H1 (cell line): ENCODE measurements around the gene WDFY4. TPM values are rescaled to one million over a fixed set of nuclear protein-coding genes. Genes with fewer than 3 reads are reported as not detected.

Experiments
- CTCF ChIA-PET: fragments of 300-600 bp; sonication (Branson Sonifier 250); formaldehyde crosslinking; loops from one replicate; lab custom pipeline; 2021; ENCODE audit not compliant: partially characterized antibody; lab: Charles Lee
- POLR2A ChIA-PET: fragments of 300-600 bp; sonication (Branson Sonifier 250); formaldehyde crosslinking; loops from one replicate; lab custom pipeline; 2021; ENCODE audit warnings: inconsistent platforms; ENCODE audit not compliant: partially characterized antibody; lab: Charles Lee
- DNase-seq, 2 experiments: peaks; one replicate each; pipeline versions ENCODE4 v3.0.0 to v3.0.0-alpha.2; 2010 to 2022; ENCODE audit warnings: low spot score in 2 of 2, low read depth in 1 of 2, mixed read lengths in 1 of 2
- FAIRE-seq: peaks from 2 replicates; lab custom pipeline; 2011; peaks lifted over from hg19 to GRCh38; lab: Jason Lieb, UNC
- H2AFZ ChIP-seq: 2 replicates; pipeline ENCODE4 v1.8.1; 2012; ENCODE audit warnings: low read length, inconsistent platforms
- H2AK5ac ChIP-seq: 2 replicates; pipeline ENCODE4 v1.6.1; 2013; ENCODE audit warnings: low read depth, low read length
- H2BK120ac ChIP-seq: replicated peaks from 2 replicates; pipeline ENCODE3; 2013; ENCODE audit warnings: low read depth, low read length, inconsistent platforms
- H2BK12ac ChIP-seq: 2 replicates; pipeline ENCODE4 v1.6.1; 2013; ENCODE audit warnings: low read depth, low read length
- H2BK15ac ChIP-seq: 2 replicates; pipeline ENCODE4 v1.6.1; 2013; ENCODE audit warnings: low read length
- H2BK20ac ChIP-seq: 2 replicates; pipeline ENCODE4 v1.6.1; 2013; ENCODE audit warnings: low read length
- H2BK5ac ChIP-seq: 2 replicates; pipeline ENCODE4 v1.6.1; 2013; ENCODE audit warnings: low read depth, low read length
- H3K14ac ChIP-seq: 2 replicates; pipeline ENCODE4 v1.6.1; 2013; ENCODE audit warnings: inconsistent platforms; ENCODE audit not compliant: insufficient read length
- H3K18ac ChIP-seq: 2 replicates; pipeline ENCODE4 v1.6.1; 2013; ENCODE audit warnings: low read length; ENCODE audit errors: extremely low read depth
- H3K23ac ChIP-seq: 2 replicates; pipeline ENCODE4 v1.6.1; 2013; ENCODE audit warnings: inconsistent platforms; ENCODE audit not compliant: insufficient read length
- H3K23me2 ChIP-seq: 2 replicates; pipeline ENCODE4 v1.6.1; 2013; ENCODE audit warnings: low read depth, low read length
- H3K27ac ChIP-seq: 2 replicates; pipeline ENCODE4 v1.6.1; 2011; ENCODE audit warnings: low read depth, low read length, inconsistent platforms
- H3K27me3 ChIP-seq, 4 experiments: replicated peaks in 1 of 4; 1 replicate in 1 of 4; 2 replicates in 3 of 4; pipeline versions ENCODE4 v1.6.1 to v1.8.1; 2011 to 2013; ENCODE audit warnings: low read length in 3 of 4, mild to moderate bottlenecking in 3 of 4, inconsistent platforms in 2 of 4, mixed read lengths in 2 of 4, moderate library complexity in 1 of 4; ENCODE audit not compliant: control insufficient read depth in 3 of 4, insufficient read depth in 3 of 4; ENCODE audit errors: extremely low read depth in 1 of 4
- H3K36me3 ChIP-seq, 4 experiments: 2 replicates each; pipeline versions ENCODE4 v1.6.1 to v1.8.1; 2011 to 2013; ENCODE audit warnings: mild to moderate bottlenecking in 4 of 4, low read length in 3 of 4, moderate library complexity in 2 of 4, control low read depth in 1 of 4, inconsistent platforms in 1 of 4; ENCODE audit not compliant: insufficient read depth in 4 of 4, control insufficient read depth in 2 of 4
- H3K4ac ChIP-seq: replicated peaks from 2 replicates; pipeline ENCODE3; 2013; ENCODE audit warnings: low read length, low read depth, mixed read lengths, inconsistent platforms; ENCODE audit not compliant: insufficient read length
- H3K4me1 ChIP-seq, 4 experiments: replicated peaks in 1 of 4; 1 replicate in 1 of 4; 2 replicates in 3 of 4; pipeline versions ENCODE4 v1.6.1 to v1.8.1; 2011 to 2013; ENCODE audit warnings: low read length in 3 of 4, inconsistent platforms in 2 of 4, mixed read lengths in 1 of 4; ENCODE audit not compliant: insufficient read depth in 4 of 4, control insufficient read depth in 3 of 4
- H3K4me2 ChIP-seq, 2 experiments: 2 replicates each; pipeline versions ENCODE4 v1.6.1 to v1.8.1; 2011 to 2013; ENCODE audit warnings: low read depth in 2 of 2, low read length in 2 of 2, control low read depth in 1 of 2, inconsistent platforms in 1 of 2, mild to moderate bottlenecking in 1 of 2; ENCODE audit not compliant: insufficient read depth in 1 of 2
- H3K4me3 ChIP-seq, 4 experiments: fragments of 200-600, 300-600 bp in 1 of 4; sonication (generic), shearing (Covaris generic), sonication (Bioruptor Twin) in 1 of 4; 2 replicates each; pipeline versions ENCODE4 v1.5.1 to v1.8.1; 2011 to 2016; ENCODE audit warnings: low read length in 4 of 4, low read depth in 3 of 4, control low read depth in 2 of 4, inconsistent platforms in 2 of 4, mild to moderate bottlenecking in 2 of 4, mixed read lengths in 1 of 4, moderate library complexity in 1 of 4; ENCODE audit not compliant: insufficient read depth in 2 of 4; ENCODE audit errors: extremely low read depth in 1 of 4
- H3K56ac ChIP-seq: replicated peaks from 2 replicates; pipeline ENCODE3; 2013; ENCODE audit warnings: low read depth, mild to moderate bottlenecking, mixed read lengths, low read length, inconsistent platforms; ENCODE audit not compliant: insufficient read length
- H3K79me1 ChIP-seq: 2 replicates; pipeline ENCODE4 v1.6.1; 2013; ENCODE audit warnings: low read depth, low read length, control low read depth
- H3K79me2 ChIP-seq, 2 experiments: 2 replicates each; pipeline versions ENCODE4 v1.6.1 to v1.8.1; 2012 to 2013; ENCODE audit warnings: low read length in 2 of 2, mild to moderate bottlenecking in 2 of 2, inconsistent platforms in 1 of 2; ENCODE audit not compliant: insufficient read depth in 2 of 2, control insufficient read depth in 1 of 2
- H3K9ac ChIP-seq, 4 experiments: replicated peaks in 1 of 4; 1 replicate in 1 of 4; 2 replicates in 3 of 4; pipeline versions ENCODE4 v1.6.1 to v1.8.1; 2011 to 2013; ENCODE audit warnings: low read depth in 3 of 4, low read length in 3 of 4, control low read depth in 2 of 4, mild to moderate bottlenecking in 2 of 4, moderate library complexity in 2 of 4, inconsistent platforms in 1 of 4; ENCODE audit errors: extremely low read depth in 1 of 4
- H3K9me3 ChIP-seq, 2 experiments: 2 replicates each; pipeline versions ENCODE4 v1.6.1 to v1.8.1; 2012 to 2013; ENCODE audit warnings: mild to moderate bottlenecking in 2 of 2, moderate library complexity in 2 of 2, control low read depth in 1 of 2, inconsistent platforms in 1 of 2, low read depth in 1 of 2, low read length in 1 of 2, mixed read lengths in 1 of 2; ENCODE audit not compliant: insufficient read depth in 2 of 2
- H4K20me1 ChIP-seq, 2 experiments: replicated peaks in 1 of 2; 2 replicates each; pipeline versions ENCODE3 to v1.8.1; 2011 to 2013; ENCODE audit warnings: inconsistent platforms in 2 of 2, low read length in 2 of 2, mild to moderate bottlenecking in 1 of 2; ENCODE audit not compliant: insufficient read depth in 2 of 2, control insufficient read depth in 1 of 2
- H4K5ac ChIP-seq: 2 replicates; pipeline ENCODE4 v1.6.1; 2013; ENCODE audit warnings: low read length, low read depth, mixed read lengths, inconsistent platforms; ENCODE audit not compliant: insufficient read length
- H4K8ac ChIP-seq: 2 replicates; pipeline ENCODE4 v1.8.0; 2013; ENCODE audit warnings: mild to moderate bottlenecking, moderate library complexity, low read length, inconsistent platforms; ENCODE audit not compliant: insufficient read depth; ENCODE audit errors: extremely low read depth
- H4K91ac ChIP-seq: replicated peaks from 2 replicates; pipeline ENCODE3; 2013; ENCODE audit warnings: low read length, mixed read lengths, inconsistent platforms; ENCODE audit not compliant: insufficient read length
- GABPA ChIP-seq: IDR thresholded peaks from 2 replicates; pipeline ENCODE4 v1.6.1; 2011; ENCODE audit warnings: mild to moderate bottlenecking, low read length, moderate library complexity, borderline replicate concordance; ENCODE audit not compliant: insufficient read depth
- HDAC6 ChIP-seq: IDR thresholded peaks from one replicate; pipeline ENCODE4 v1.7.1; 2012; ENCODE audit warnings: low read depth, mild to moderate bottlenecking, inconsistent platforms, low read length, moderate library complexity
- KDM1A ChIP-seq: fragments of 200-600, 300-600 bp; sonication (generic); IDR thresholded peaks from 2 replicates; pipeline ENCODE4 v1.7.1; 2016; ENCODE audit warnings: mild to moderate bottlenecking, low read length, borderline replicate concordance
- WGBS, 2 experiments: shearing (Covaris generic) in 1 of 2; methylation state at CpG; one replicate each; pipeline versions ENCODE4 v1.1.6 to v1.1.7; 2013 to 2015; ENCODE audit warnings: low lambda C conversion rate in 2 of 2, mixed read lengths in 2 of 2, inconsistent platforms in 1 of 2, low coverage in 1 of 2, missing lambda C conversion rate in 1 of 2; ENCODE audit not compliant: insufficient replicate concordance in 2 of 2, insufficient coverage in 1 of 2, insufficient read length in 1 of 2; ENCODE audit errors: extremely low coverage in 1 of 2, missing lambda C conversion rate in 1 of 2; 5-methylcytosine and 5-hydroxymethylcytosine counted together
- polyA plus RNA-seq, 7 experiments: library from polyadenylated mRNA; depleted of rRNA in 3 of 7; stranded (reverse) in 5 of 7; unstranded in 2 of 7; fragments of >200 nt in 5 of 7; fragments of 200-250 nt in 2 of 7; gene quantifications; 1 replicate in 5 of 7; 2 replicates in 1 of 7; 4 replicates in 1 of 7; pipeline versions ENCODE4 v1.2.1 to v1.2.3, GENCODE V29; 2011 to 2013; ENCODE audit warnings: missing spikeins in 2 of 7, mixed read lengths in 2 of 7
- total RNA-seq: library from RNA; stranded (reverse); fragmentation: NEBNext Ultra II Directional; extraction: Animal tissue kit (Norgen Biotek cat#: 25700); gene quantifications from 2 replicates; pipeline ENCODE4 v1.2.1, GENCODE V29; 2021
- TF ChIP-seq, protein P1 (sequence below), 3 experiments: IDR thresholded peaks; 1 replicate in 2 of 3; 2 replicates in 1 of 3; pipeline versions ENCODE4 v1.5.1 to v1.6.1; 2011; ENCODE audit warnings: low read length in 3 of 3, mild to moderate bottlenecking in 3 of 3, inconsistent platforms in 2 of 3, low read depth in 1 of 3, moderate library complexity in 1 of 3; ENCODE audit not compliant: insufficient read depth in 1 of 3; ENCODE audit errors: control extremely low read depth in 1 of 3
- TF ChIP-seq, protein P2 (sequence below): IDR thresholded peaks from 2 replicates; pipeline ENCODE4 v1.6.1; 2012; ENCODE audit warnings: inconsistent platforms

Gene WDFY4
- total and polyA plus RNA-seq, 2 of the 8 experiments (the other 6 are each of a cell fraction or from before 2014, with no cell fraction given) = not detected

DNA sequence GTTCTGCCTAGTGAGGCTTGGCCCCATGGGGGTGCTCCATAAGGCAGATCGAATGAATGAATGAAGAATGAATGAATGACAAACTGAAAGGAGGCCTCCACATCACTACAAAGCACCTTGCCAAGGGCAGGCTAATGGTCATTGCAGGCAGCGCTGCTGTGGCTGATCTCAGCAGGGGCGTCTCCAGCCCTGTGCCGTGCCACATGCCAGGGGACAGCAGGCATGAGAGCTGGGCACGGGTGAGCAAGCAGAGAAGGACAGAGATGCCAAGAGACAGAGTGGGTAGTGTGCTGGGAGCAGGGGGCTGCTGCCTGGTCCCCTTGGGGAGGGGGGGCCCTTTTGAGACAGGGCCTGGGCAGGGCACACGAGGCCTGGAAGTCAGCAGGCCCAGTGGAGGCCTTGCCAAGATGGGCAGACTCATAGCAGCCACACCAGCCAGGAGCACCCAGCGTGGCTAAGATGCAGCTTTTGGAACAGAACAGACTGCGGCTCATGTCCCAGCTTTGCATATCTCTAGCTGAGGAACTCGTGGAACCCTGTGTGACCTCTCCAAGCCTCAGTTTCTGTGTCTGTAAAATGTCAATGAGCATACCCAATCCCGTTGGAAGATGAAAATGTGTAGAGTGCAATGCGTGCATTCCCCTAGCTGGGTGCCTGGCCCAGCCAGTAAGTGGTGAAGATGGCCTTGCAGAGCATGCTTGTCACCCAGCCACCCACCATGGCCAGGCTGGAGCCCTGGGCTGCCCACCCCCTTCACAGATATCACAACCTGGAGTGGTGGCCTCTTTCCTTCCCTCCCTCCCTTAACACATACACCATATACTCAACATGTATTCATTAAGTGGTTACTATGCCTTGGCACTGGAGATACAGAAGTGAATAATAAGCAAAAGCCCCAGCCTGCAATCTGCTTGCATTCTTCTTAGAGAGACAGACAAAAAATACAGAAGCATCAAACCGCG, 316.0 kb downstream of the WDFY4 start:
- Histone ChIP-seq H3K14ac (no peak overlapping the region), H2AFZ (no peak overlapping the region), H3K79me1 (no peaks in the 10 kb centered on the region), H3K36me3 (no peaks in the 10 kb centered on the region), H3K4ac (no peak overlapping the region), H2AK5ac (no peak overlapping the region), H3K27me3 (no peaks in the 10 kb centered on the region), H3K56ac (no peak overlapping the region), H2BK120ac (no peak overlapping the region), H4K20me1 (peaks cover 0 to 1% of the 10 kb centered on the region in 2 experiments), H3K9ac (no peak overlapping the region), H2BK15ac (no peak overlapping the region; the same call in 1 of the 2 replicates), H3K18ac (no peak overlapping the region), H3K23ac (no peak overlapping the region), H3K23me2 (no peaks in the 10 kb centered on the region), H3K9me3 (no peaks in the 10 kb centered on the region), H3K79me2 (no peaks in the 10 kb centered on the region), H3K4me3 (no peak overlapping the region), H3K4me2 (no peak overlapping the region), H3K4me1 (0 out of 7 replicates have a peak, but pooled peaks cover 0 to 2% (median 0%) of the 10 kb centered on the region in 4 experiments), H4K91ac (no peak overlapping the region), H2BK5ac (no peak overlapping the region), H4K8ac (no peak overlapping the region), H3K27ac (no peak overlapping the region), H2BK12ac (no peak overlapping the region), H4K5ac (no peak overlapping the region), H2BK20ac (no peak overlapping the region)
- POLR2A ChIA-PET = no interaction called here
- FAIRE-seq (no peak), DNase-seq (no peak)
- WGBS, 2 experiments = 82% methylated on average over 13 of the region's 13 CpGs; no CpG with 5 or more reads in 1 of the 2 experiments
- CTCF ChIA-PET = interaction anchor here (0.8 to 2.0 kb wide), 8 partner anchors 13 to 239 kb away, joined by 3 to 8 read pairs (median 3); no protein-coding TSS in a partner anchor
- TF ChIP-seq KDM1A (no peak), GABPA (no peak), HDAC6 (no peak)
- TF ChIP-seq, protein P1, sequence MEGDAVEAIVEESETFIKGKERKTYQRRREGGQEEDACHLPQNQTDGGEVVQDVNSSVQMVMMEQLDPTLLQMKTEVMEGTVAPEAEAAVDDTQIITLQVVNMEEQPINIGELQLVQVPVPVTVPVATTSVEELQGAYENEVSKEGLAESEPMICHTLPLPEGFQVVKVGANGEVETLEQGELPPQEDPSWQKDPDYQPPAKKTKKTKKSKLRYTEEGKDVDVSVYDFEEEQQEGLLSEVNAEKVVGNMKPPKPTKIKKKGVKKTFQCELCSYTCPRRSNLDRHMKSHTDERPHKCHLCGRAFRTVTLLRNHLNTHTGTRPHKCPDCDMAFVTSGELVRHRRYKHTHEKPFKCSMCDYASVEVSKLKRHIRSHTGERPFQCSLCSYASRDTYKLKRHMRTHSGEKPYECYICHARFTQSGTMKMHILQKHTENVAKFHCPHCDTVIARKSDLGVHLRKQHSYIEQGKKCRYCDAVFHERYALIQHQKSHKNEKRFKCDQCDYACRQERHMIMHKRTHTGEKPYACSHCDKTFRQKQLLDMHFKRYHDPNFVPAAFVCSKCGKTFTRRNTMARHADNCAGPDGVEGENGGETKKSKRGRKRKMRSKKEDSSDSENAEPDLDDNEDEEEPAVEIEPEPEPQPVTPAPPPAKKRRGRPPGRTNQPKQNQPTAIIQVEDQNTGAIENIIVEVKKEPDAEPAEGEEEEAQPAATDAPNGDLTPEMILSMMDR (IDR thresholded peaks at IDR 0.05; ENCODE audit: control extremely low read depth in 1 of 3, insufficient read depth in 1 of 3, low read depth in 1 of 3, low read length in 3 of 3) = no peak
- TF ChIP-seq, protein P2, sequence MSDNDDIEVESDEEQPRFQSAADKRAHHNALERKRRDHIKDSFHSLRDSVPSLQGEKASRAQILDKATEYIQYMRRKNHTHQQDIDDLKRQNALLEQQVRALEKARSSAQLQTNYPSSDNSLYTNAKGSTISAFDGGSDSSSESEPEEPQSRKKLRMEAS = no peak
